ENCODE data around the gene CD300LD.
"Not testable (repeated sequence)": the region's sequence is repeated elsewhere in the genome, so short reads cannot be mapped to it uniquely, and the experiment has no call there.

The CD300LD gene

DNA sequence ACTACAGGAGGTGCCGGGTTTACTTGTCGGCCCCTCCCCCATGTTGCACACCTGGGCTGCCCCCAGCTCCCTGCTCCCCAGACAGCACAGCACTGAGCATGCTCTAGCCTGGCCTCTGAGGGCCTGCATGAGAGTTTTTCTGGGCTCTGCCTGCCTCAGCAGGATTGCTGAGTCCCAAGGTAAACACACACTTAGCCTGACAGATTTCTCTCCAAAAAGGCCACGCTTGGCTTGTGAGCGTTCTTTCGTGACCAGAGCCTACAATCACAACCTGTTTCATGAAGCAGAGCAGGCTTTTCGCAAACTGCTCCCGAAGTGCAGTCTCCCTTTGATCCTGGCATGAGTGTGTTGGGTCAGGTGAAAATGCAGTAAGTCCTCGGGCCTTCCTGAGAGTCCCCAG is 41.2 kb upstream of the CD300LD start:
- no peak overlapping the region for H3K4me3 ChIP-seq (ENCODE audit: low read length)
- DNase-seq (ENCODE audit: low read depth) = no peak
- TF ChIP-seq, protein P1, sequence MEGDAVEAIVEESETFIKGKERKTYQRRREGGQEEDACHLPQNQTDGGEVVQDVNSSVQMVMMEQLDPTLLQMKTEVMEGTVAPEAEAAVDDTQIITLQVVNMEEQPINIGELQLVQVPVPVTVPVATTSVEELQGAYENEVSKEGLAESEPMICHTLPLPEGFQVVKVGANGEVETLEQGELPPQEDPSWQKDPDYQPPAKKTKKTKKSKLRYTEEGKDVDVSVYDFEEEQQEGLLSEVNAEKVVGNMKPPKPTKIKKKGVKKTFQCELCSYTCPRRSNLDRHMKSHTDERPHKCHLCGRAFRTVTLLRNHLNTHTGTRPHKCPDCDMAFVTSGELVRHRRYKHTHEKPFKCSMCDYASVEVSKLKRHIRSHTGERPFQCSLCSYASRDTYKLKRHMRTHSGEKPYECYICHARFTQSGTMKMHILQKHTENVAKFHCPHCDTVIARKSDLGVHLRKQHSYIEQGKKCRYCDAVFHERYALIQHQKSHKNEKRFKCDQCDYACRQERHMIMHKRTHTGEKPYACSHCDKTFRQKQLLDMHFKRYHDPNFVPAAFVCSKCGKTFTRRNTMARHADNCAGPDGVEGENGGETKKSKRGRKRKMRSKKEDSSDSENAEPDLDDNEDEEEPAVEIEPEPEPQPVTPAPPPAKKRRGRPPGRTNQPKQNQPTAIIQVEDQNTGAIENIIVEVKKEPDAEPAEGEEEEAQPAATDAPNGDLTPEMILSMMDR (IDR thresholded peaks at IDR 0.05; ENCODE audit: insufficient read depth, low read depth, low read length, missing control alignments) = no peak

DNA sequence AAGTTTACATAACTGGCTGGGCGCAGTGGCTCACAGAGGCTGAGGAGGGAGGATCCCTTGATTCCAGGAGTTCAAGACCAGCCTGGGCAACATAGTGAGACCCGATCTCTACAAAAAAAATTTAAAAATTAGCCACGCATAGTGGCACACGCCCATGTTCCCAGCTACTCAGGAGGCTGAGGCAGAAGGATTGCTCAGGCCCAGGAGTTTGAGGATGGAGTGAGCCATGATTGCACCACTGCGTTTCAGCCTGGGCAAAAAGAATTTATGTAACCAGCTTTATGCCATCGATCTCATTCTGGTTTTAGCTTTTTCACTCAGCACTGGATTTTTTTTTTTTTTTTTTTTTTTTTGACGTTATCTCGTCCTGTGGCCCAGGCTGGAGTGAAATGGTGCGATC is 40.5 kb upstream of the CD300LD start:
- TF ChIP-seq, protein P1 (IDR thresholded peaks at IDR 0.05; ENCODE audit: insufficient read depth, low read depth, low read length, missing control alignments) = no peak
- H3K4me3 ChIP-seq (ENCODE audit: low read length) = no peak overlapping the region
- no peak for DNase-seq (ENCODE audit: low read depth)

DNA sequence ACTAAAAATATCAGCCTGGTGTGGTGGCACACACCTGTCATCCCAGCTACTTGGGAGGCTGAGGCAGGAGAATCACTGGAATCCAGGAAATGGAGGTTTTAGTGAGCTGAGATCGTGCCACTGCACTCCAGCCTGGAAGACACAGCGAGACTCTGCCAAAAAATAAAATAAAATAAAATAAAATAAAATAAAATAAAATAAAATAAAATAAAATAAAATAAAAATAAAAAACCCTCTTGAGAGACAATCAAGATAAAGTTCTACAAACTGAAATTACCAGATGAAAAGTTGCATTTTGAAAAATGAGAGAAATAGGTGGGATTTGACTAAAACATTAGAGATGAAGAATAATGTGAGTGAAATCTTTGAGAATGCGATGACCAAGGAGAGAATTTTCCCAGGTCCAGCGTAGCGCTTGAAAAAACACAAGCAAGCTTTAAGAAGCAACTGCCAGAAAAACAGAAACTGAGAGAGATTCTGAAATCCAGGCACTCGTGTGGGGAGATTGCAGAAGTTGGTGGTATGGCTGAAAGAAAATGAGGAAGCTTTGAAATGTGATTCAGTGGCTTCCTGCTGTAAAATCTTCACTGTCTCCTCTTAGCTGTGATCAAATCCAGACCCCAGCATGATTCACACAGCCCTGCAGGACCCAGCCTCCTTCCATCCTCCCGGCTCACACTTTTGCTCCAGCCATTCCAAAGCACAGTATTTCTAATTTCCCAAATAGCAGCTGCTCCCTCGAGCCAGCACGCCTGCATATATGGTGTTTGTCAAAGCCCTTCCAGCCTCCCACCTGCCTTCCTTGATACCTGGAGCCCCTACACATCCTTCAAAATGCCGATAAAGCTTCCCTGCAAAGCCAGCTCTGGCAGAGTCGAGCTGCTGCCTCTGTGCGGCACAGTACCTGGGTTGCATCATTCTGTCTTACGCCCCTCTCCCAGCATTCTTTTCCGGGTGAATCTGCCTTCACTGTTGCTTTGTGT is 39.7 kb upstream of the CD300LD start:
- H3K4me3 ChIP-seq (ENCODE audit: low read length) = no peak overlapping the region
- TF ChIP-seq, protein P1 (IDR thresholded peaks at IDR 0.05; ENCODE audit: insufficient read depth, low read depth, low read length, missing control alignments) = no peak
- no peak for DNase-seq (ENCODE audit: low read depth)

DNA sequence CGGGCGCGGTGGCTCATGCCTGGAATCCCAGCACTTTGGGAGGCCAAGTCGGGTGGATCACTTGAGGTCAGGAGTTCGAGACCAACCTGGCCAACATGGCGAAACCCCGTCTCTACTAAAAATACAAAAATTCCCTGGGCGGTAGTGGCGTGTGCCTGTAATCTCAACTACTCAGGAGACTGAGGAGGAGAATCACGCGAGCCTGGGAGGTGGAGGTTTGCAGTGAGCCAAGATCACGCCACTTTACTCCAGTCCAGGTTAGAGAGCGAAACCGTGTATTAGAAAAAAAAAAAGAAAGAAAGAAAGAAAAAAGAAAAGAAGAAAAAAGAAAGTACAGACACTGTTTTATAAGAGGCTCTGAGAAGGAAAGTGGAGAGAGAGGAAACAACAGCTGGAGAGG is 38.2 kb upstream of the CD300LD start:
- H3K4me3 ChIP-seq (ENCODE audit: low read length); DNase-seq (ENCODE audit: low read depth): not testable (repeated sequence)

DNA sequence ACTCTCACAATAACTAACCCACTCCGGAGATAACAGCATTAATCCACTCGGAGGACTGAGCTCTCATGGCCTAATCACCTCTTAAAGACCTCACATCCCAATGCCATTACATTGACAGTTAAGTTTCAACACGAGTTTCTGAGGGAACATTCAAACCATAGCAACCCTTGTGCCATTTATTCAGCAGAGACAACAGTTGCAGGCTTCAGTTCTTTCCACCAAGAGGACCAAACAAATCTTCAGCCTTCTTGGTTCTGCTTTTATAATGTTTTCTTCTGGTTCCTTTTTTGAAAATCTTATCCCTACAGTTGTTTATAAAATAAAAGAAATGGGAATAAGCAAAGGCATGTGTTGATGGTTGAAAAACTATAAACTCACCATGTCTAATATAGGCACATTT is 33.6 kb upstream of the CD300LD start:
- DNase-seq (ENCODE audit: low read depth) = no peak
- TF ChIP-seq, protein P1 (IDR thresholded peaks at IDR 0.05; ENCODE audit: insufficient read depth, low read depth, low read length, missing control alignments) = no peak
- H3K4me3 ChIP-seq (ENCODE audit: low read length) = no peak overlapping the region

DNA sequence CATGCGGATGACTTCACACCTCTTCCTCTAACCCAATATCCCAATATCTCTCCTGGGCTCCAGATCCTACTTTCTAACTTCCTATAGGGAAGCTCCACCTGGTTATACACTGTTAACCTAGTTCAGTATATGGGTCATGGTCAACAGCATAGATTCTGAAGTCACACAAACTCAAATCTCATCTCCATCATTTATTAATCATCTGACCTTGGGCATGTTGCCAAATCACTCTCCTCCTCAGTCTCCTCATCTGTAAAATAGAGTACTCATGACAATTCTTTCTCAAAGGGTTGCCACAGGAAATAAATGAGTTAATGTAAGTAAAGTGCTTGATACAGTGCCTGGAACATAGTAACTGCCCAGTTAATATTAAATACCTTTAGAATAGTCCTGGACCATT is 32.0 kb upstream of the CD300LD start:
- TF ChIP-seq, protein P1 (IDR thresholded peaks at IDR 0.05; ENCODE audit: insufficient read depth, low read depth, low read length, missing control alignments) = no peak
- no peak overlapping the region for H3K4me3 ChIP-seq (ENCODE audit: low read length)
- DNase-seq (ENCODE audit: low read depth) = no peak

DNA sequence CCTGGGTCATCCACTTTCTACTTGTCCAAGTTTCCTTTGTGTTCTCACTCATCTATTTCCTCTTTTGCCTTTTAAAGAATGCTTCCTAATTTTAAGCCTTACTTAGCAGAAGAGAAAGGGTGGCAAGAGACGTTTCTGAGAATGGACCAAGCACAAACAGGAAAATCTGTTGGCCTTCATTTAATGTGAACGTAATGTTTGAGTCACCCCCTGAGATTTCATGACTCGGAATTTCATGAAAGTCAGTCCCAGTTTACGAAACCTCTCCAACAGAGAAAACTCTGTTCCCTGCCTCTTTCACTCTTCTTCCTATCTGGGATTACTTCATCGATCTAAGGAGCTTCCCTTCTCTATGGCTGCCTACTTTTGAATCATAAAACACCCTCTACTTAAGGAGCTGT is 31.6 kb upstream of the CD300LD start, which contains the start of gene CD300E:
Gene CD300E (minus strand): TSS at position 46 of the 401 bp plus-strand sequence. CDS start 117 bp downstream, outside the sequence.
- TF ChIP-seq, protein P1 (IDR thresholded peaks at IDR 0.05; ENCODE audit: insufficient read depth, low read depth, low read length, missing control alignments) = no peak
- DNase-seq (ENCODE audit: low read depth) = no peak
- H3K4me3 ChIP-seq (ENCODE audit: low read length) = no peak within 1 kb of the TSS

All from epithelial cell of esophagus (primary cell).